Kidney tubule cell (primary cell): Measurements from ENCODE around the gene GCNT1.
"Not testable (repeated sequence)": the region's sequence is repeated elsewhere in the genome, so short reads cannot be mapped to it uniquely, and the experiment has no call there.

Experiments
- DNase-seq: peaks from one replicate; pipeline ENCODE4 v3.0.0-alpha.2; 2018; ENCODE audit warnings: low spot score

GCNT1 gene

GRCh38 chr9:76443887-76444286 is 15.1 kb upstream of the GCNT1 start:
- DNase-seq: no peak

GRCh38 chr9:76444322-76444929 is 14.6 kb upstream of the GCNT1 start:
- DNase-seq: no peak

GRCh38 chr9:76445976-76446375 is 13.0 kb upstream of the GCNT1 start:
- DNase-seq: no peak

GRCh38 chr9:76448501-76448900 is 10.5 kb upstream of the GCNT1 start:
- no peak for DNase-seq

DNA sequence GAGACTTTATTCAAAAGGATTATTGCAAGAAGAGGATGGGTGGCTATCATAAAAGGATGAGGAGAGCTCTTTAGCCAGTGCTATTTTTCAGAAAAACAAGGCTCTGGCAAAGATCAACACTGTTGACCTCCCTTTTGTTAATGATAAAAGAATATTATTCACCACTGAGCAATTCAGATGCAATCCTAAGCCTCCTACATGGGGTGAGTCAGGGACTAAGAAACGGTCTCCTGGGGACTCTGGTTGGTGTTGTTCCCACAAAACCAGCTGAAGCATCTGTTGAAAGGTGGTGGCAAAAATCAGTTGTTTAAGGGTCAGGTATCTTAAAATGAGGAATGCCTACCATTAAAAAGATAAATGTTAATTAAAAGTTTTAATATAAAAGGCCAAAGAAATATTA is 7.7 kb upstream of the GCNT1 start:
- DNase-seq: peak; percentile 93

GRCh38 chr9:76452839-76453238 is 6.1 kb upstream of the GCNT1 start:
- DNase-seq: no peak

DNA sequence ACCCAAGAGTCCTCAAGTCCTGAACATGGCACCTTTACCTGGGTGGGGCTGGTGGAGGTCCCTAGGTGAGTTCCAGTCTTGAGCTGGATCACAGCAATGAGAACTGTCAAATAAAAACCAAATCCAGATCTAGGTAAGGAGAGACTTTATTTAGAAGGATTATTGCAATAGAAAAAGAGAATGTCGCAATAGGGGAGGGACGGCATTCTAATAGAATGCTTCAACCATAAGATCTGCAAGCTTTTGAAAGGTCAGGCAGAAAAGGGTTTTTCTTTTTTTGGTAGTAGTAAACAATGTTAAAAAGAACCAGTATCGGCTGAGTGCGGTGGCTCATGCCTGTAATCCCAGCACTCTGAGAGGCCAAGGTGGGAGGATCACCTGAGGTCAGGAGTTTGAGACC is 5.2 kb upstream of the GCNT1 start:
- DNase-seq: no peak

GRCh38 chr9:76454311-76454710 is 4.7 kb upstream of the GCNT1 start:
- no peak for DNase-seq

GRCh38 chr9:76456202-76456926 is 2.6 kb upstream of the GCNT1 start:
- DNase-seq: peak; percentile 31

DNA sequence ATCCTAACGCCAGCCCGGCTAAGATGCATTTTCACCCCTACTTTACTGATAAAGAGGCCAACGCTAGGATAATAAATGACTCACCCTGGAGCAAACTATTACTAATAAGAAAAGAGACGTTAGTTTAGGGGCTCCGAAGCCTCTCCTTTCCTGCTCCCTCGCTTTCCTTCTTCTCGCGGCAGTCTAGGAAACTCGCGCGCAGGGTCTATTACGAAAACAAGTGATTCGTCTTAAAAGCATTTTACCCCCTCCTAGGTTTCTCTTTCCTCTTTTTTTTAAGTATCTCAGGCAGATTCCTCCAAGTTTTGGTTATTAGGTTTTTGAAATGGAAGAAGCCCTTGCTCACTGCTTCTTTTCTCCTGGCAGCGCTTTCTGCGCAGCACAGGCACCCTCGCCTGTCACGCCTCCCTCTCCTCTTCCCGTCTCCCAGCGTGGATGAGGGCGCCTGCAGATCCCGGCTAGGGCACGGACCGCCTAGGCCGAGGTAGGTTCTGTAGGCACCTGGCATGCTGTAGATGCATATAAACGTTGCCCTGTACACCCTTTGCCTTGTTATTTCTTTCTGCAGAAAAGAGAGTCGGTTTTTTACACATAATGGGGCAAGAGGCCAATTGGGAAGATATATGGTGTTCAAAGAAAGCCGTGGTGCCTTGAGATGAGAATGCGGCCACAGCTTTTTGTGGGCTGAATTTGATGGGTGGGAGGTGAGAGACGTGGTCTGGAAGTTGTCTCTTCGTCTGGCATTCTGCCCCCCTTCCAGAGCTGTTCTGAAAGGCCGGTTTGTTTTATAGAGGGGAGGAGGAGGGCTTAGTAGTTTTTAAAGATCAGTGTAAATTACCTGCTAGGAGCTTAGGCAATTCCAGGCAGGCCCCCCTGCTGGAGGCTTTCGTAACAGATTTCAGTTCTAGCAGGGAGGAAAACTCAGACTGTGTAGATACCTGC is 983 bp downstream of the GCNT1 start:
- DNase-seq: peak; percentile 71

- DNase-seq: no peak
Measured at GRCh38 chr9:76462126-76462525, 3.1 kb downstream of the GCNT1 start.

GRCh38 chr9:76463211-76463610 is 4.2 kb downstream of the GCNT1 start:
- no peak for DNase-seq

- DNase-seq: no peak
Measured at GRCh38 chr9:76464706-76465105, 5.7 kb downstream of the GCNT1 start.

GRCh38 chr9:76465442-76466298 is 6.7 kb downstream of the GCNT1 start:
- DNase-seq: no peak

DNA sequence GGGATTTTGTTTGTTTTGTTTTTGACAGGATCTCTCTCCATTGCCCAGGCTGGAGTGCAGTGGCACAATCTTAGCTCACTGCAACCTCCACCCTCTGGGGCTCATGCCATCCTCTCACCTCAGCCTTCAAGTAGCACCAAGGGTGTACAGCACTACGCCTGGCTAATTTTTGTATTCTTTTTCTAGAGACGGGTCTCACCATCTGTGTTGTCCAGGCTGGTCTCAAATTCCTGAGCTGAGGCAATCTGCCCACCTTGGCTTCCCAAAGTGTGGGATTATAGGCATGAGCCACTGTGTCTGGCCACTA is 7.3 kb downstream of the GCNT1 start:
- no peak for DNase-seq

DNA sequence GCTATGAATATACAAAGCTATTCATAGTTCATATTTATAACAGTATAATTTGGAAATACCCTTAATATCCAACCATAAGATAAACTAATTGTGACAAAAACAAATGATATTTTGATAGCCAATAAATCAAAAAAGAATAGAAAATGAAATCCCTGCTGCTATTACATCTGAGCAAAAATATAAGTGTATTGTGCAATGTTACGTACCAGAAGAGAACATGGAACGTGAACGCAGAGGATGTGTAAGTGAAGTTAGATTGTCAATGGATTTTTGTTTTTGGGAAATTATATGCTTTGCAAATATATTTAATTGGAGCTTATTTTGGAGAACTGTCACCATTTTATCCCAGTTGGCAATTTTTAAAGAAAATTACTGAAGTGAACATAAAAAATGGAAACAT is 15.4 kb downstream of the GCNT1 start:
- DNase-seq: no peak

GRCh38 chr9:76475686-76476085 is 16.7 kb downstream of the GCNT1 start:
- DNase-seq: no peak

GRCh38 chr9:76477818-76478217 is 18.8 kb downstream of the GCNT1 start:
- DNase-seq: not testable (repeated sequence)

GRCh38 chr9:76478226-76478625 is 19.2 kb downstream of the GCNT1 start:
- no peak for DNase-seq

- not testable (repeated sequence) for DNase-seq
Measured at GRCh38 chr9:76479337-76479736, 20.4 kb downstream of the GCNT1 start.

GRCh38 chr9:76486151-76486550 is 27.2 kb downstream of the GCNT1 start:
- peak; percentile 31 for DNase-seq
